ENCODE results near the gene LCN1.

The LCN1 gene

DNA sequence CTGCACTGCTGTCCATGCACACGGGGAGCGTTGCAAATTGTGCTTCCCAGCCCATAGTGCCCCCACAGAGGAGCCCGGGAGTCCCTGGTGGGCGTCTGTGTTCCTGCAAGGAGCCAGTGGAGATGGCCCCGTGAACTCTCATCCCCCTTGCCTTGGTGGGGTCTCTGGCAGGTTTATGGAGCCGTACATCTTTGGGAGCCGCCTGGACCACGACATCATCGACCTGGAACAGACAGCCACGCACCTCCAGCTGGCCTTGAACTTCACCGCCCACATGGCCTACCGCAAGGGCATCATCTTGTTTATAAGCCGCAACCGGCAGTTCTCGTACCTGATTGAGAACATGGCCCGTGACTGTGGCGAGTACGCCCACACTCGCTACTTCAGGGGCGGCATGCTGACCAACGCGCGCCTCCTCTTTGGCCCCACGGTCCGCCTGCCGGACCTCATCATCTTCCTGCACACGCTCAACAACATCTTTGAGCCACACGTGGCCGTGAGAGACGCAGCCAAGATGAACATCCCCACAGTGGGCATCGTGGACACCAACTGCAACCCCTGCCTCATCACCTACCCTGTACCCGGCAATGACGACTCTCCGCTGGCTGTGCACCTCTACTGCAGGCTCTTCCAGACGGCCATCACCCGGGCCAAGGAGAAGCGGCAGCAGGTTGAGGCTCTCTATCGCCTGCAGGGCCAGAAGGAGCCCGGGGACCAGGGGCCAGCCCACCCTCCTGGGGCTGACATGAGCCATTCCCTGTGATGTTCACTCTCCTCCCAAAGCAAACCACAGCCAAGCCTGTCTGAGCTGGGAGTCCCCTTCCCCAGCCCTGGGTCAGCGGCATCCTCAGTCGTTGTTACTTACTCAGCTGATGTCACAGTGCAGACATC is 17.6 kb upstream of the LCN1 start:
- no peak overlapping the region for H3K27ac ChIP-seq
- TF ChIP-seq, protein P1, sequence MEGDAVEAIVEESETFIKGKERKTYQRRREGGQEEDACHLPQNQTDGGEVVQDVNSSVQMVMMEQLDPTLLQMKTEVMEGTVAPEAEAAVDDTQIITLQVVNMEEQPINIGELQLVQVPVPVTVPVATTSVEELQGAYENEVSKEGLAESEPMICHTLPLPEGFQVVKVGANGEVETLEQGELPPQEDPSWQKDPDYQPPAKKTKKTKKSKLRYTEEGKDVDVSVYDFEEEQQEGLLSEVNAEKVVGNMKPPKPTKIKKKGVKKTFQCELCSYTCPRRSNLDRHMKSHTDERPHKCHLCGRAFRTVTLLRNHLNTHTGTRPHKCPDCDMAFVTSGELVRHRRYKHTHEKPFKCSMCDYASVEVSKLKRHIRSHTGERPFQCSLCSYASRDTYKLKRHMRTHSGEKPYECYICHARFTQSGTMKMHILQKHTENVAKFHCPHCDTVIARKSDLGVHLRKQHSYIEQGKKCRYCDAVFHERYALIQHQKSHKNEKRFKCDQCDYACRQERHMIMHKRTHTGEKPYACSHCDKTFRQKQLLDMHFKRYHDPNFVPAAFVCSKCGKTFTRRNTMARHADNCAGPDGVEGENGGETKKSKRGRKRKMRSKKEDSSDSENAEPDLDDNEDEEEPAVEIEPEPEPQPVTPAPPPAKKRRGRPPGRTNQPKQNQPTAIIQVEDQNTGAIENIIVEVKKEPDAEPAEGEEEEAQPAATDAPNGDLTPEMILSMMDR (conservative IDR thresholded peaks at IDR 0.05) = no peak

DNA sequence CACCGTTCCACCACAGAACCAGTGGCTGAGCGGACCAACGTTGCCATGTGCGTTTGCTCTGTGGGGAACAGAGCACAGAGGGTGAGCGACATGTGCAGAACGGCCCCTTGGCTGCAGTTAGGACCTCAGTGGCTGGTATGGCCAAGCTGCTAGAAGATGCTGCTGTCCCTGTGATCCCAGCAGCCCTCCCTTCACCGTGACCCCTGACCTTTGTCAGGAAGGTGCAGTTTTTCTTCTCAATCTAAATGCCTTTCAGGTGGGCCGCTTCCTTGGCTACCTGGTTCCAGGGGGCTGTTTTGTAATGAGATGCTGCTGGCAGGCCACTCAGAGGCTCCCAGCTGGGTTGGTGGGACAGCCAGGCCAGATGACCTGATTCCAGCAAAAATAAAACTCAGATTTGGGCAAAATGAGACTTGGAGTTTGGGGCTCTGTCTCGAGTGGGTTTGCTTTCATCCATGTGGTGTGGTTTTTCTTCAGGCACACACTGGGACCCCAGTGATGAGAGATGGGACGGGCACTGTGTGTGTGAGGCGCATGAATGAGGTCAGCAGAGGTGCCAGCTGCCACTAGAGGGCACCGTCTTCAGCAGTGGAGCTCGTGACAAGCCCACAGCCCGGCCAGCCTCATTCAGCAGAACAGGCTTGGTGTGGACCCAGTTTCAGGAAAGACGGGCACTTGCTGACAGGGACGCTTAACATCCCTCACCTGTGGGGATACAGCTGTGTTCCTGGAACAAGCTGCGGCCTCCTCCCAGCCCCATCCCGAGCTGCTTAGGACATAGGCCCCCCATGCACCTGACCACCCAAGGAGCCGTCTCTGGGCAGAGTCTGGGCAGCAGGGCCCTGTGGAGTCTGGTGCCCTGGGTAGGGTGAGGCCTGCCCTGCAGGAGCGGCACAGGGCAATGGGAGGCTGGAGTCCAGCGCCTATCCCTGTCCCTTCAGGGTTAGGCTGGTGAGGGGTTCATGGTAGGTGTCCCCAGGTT is 16.7 kb upstream of the LCN1 start:
- H3K27ac ChIP-seq = no peak overlapping the region
- TF ChIP-seq, protein P1 (conservative IDR thresholded peaks at IDR 0.05) = peak; percentile 97

DNA sequence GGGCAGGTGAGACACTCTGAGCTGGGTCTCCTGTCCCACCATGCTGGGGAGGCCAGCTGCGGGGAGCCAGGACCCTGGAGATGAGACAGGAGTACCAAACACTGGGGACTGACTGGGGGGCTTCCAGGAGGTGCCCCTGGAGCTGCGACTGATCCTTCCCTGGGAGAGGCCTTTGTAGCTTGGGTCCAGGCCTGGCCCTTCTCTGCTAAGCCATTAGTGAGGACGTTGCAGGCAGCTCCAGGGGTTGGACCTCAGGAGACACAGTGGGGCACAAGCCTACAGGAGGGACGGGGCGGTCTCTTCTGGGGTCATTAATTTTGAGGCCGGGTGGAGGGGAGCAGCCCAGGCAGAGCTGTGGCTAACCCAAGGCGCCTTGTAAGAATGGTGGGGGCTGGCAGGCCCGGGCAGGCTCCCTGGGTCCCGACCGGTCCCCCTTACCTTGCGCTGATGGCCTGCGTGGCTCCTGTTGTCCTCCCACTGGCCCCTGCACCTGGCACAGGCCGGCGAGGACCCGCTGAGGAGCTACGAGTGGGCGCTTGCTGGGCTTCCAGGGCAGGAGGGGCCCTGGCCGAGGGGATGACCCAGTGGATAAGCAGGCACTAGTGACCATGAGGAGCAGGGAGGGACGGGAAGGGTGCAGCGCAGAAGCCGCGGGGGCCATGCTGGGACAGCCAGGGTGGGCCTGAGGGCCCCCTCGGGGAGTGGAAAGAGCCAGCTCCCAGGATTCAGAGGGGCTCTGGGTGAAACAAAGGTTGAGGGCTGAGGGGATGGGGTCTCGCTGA is 15.6 kb upstream of the LCN1 start:
- H3K27ac ChIP-seq = no peak overlapping the region
- TF ChIP-seq, protein P1 (conservative IDR thresholded peaks at IDR 0.05) = no peak

DNA sequence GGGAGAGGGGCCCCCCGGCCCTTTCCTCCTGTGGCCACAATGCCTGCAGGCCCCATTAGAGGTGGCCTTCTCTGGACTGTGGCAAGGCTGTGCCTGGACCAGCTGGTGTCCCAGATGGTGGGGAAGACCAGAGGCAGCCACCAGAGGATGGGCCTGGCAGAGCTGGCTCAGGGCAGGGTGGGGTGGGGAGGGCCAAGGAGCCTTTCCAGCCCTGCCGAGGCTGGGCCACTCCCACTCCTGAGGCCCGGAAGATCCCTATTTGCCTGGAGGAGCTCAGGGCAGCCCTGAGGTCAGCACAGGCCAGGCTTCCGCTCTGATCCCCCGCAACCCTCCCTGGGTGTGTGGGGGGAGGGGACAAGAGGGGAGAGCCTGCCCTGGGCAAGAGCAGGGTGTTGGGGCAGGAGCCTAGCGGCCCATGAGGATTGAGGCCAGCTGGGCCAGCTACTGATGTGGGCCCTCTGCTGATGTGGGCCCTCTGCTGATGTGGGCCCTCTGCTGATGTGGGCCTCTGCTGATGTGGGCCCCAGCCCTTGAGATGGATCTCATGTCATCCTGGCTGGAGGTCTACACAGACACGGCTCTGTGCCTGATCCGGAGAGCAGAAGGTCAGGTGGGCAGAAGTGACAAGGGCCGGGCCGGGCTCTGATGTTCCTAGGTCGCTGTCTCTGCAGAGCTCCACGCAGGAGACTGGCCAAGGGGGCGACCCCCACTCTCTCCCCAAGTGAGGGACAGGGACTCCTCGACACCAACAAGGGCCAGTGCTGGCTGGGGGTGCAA is 14.7 kb upstream of the LCN1 start:
- H3K27ac ChIP-seq = no peak overlapping the region
- TF ChIP-seq, protein P1 (conservative IDR thresholded peaks at IDR 0.05) = no peak

DNA sequence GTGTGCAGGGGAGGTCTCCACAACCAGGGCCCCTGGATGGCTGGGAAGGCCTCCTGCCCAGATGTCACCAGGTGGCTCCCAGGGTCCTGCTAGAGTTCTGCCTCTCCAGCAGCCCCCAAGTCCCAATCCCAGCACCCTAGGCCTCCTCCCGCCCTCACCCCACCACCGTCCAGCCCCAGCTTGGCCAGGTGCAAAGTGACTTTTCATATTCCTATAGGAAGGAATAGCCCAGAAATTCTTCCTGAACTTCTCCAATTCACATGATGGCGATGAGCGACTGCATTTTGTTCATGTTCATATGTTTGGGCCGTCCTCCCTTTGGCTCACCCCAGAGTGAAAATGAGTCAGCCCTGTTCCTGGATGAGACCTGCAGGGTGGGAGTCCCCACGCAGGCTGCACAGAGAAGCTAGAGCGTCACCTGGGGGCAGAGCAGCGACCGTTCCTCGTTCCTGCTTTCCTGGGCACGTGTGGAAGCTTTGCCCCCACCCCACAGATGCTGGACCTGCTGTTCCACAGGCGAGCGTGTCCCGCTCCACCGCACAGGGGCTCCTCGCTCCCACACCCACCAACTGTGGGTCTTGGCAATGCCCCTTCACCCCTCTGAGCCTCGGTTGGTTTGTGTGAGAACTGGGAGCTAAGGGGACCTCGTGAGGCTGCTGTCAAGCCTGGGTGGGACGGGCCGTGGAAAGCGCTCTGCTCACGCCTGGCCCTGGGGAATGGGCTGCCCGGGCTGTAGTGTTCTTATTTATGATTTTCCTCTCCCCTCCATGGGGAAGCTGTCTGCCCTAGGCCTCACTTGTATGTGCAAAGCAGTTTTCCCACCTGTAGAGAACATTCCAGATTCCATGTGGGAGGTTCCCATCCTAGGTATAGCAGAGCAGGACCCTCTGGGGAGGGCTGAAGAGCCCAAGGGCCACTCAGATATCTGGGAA is 13.9 kb upstream of the LCN1 start:
- no peak overlapping the region for H3K27ac ChIP-seq
- TF ChIP-seq, protein P1 (conservative IDR thresholded peaks at IDR 0.05) = no peak
